ENCODE measurements around the gene NELFE.
"Not testable (repeated sequence)": the region's sequence is repeated elsewhere in the genome, so short reads cannot be mapped to it uniquely, and the experiment has no call there.

Gene NELFE

DNA sequence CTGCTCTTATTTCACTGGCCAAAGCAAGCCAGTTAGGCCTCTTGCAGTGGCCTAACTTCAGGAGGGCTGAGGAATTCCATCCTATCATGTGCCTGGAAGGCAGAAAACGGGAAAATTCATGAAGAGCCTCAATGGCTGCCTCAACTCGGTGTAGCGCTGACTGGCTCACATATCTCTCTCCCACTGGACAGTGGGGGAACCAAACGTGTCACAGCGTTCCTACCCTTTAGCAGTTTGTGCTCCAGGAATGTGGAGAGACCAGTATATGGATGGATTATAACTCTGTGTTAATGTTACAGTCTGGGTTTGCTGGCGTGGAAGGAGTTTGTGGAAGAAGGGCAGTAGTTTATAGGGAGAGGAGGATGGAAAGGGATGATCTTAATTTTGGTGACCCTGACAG, 43.0 kb downstream of the NELFE start:
- H3K4me3 ChIP-seq (replicated peaks; ENCODE audit: low read depth, low read length), result no peak overlapping the region
- TF ChIP-seq, protein P1, sequence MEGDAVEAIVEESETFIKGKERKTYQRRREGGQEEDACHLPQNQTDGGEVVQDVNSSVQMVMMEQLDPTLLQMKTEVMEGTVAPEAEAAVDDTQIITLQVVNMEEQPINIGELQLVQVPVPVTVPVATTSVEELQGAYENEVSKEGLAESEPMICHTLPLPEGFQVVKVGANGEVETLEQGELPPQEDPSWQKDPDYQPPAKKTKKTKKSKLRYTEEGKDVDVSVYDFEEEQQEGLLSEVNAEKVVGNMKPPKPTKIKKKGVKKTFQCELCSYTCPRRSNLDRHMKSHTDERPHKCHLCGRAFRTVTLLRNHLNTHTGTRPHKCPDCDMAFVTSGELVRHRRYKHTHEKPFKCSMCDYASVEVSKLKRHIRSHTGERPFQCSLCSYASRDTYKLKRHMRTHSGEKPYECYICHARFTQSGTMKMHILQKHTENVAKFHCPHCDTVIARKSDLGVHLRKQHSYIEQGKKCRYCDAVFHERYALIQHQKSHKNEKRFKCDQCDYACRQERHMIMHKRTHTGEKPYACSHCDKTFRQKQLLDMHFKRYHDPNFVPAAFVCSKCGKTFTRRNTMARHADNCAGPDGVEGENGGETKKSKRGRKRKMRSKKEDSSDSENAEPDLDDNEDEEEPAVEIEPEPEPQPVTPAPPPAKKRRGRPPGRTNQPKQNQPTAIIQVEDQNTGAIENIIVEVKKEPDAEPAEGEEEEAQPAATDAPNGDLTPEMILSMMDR (IDR thresholded peaks at IDR 0.05; ENCODE audit: low read length, missing control alignments), result no peak
- DNase-seq (ENCODE audit: low read depth), result no peak

DNA sequence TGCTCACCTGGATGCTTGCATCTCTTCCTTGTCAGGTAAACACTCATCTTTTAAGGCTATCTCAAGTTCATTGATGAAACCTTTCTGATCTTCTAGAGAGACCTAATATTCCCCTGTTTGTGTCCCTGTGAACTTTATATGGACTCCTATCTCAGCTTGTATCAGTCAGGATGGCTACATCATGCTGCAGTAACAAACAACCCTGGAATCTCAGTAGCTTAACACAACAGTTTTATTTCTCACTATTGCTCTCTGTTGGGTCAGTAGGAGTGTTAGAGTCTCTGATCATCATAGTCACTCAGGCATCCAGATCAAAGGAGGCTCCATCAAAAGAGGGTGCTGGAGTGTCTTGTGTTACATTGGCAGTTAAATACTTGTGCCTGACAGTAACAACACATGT, 43.4 kb downstream of the NELFE start:
- DNase-seq (ENCODE audit: low read depth), result no peak
- no peak overlapping the region for H3K4me3 ChIP-seq (replicated peaks; ENCODE audit: low read depth, low read length)
- TF ChIP-seq, protein P1 (IDR thresholded peaks at IDR 0.05; ENCODE audit: low read length, missing control alignments), result no peak

DNA sequence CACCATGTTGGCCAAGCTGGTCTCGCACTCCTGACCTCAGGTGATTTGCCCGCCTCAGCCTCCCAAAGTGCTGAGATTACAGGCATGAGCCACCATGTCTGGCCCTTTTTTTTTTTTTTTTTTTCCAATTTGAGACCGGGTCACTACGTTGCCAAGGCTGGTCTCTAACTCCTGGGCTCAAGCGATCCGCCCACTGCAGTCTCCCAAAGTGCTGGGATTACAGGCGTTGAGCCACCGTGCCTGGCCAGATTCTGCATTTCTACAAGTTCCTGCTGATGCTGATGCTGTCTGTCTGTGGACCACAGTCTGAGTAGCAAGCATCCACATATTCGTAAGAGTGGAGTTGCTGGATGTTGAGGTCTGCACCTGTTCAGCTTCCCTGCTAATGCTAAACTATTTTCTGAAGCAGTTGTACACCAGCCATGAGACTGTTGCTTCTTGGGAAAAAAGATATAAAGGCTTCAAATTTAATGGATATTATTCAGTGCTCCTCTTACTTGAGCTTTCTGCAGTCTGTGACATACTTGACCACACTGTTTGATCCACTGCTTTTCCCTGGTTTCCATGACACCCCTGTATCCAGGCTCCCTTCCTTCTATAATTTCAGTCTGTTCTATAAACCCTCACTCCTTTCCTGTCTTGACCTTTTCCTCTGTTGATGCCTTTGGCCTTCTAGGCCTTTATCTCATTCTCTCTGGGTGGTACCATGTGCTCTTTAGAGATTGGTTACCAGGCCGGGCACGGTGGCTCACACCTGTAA, 46.8 kb downstream of the NELFE start:
- no peak for DNase-seq (ENCODE audit: low read depth)
- no peak overlapping the region for H3K4me3 ChIP-seq (replicated peaks; ENCODE audit: low read depth, low read length)
- TF ChIP-seq, protein P1 (IDR thresholded peaks at IDR 0.05; ENCODE audit: low read length, missing control alignments), result no peak

DNA sequence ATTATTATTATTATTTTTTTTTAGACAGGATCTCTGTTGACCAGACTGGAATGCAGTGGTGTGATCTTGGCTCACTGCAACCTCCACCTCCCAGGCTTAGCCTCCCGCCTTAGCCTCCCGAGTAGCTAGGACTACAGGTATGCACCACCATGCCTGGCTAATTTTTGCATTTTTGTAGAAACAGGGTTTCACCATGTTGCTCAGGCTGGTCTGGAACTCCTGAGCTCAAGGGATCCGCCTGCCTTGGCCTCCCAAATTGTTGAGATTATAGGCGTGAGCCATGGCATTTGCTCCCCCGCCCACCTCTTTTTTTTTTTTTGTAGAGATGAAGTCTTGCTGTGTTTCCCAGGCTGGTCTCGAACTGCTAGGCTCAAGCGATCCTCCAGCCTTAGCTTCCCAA, 49.5 kb downstream of the NELFE start:
- not testable (repeated sequence) for DNase-seq (ENCODE audit: low read depth); H3K4me3 ChIP-seq (replicated peaks; ENCODE audit: low read depth, low read length)

DNA sequence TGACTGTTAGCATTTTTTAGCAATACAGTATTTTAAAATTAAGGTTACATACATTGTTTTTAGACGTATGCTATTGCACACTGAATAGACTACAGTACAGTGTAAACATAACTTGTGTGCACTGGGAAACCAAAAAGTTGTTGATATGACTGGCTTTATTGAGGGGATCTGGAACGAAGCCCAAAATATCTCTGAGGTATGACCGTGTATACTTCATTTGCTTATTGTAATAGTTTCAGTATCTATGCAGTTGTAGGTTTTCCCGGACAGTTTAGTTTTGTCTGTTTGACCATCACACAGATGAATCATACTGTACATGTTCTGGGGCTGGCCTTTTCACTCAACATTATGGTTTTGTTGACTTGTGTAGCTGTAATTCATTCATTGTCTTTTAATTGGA, 50.0 kb downstream of the NELFE start:
- TF ChIP-seq, protein P1 (IDR thresholded peaks at IDR 0.05; ENCODE audit: low read length, missing control alignments), result no peak
- DNase-seq (ENCODE audit: low read depth), result peak; percentile 50
- no peak overlapping the region for H3K4me3 ChIP-seq (replicated peaks; ENCODE audit: low read depth, low read length)

DNA sequence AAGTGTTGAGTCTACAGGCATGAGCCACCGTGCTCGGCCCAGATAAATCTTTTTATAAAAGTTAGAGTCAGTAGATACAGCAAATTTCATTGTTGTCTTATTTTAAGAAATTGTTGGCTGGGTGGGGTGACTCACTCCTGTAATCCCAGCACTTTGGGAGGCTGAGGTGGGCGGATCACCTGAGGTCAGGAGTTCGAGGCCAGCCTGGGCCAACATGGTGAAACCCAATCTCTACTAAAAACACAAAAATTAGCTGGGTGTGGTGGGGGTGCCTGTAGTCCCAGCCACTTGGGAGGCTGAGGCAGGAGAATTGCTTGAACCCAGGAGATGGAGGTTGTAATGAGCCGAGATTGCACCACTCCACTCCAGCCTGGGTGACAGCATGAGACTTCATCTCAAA, 50.5 kb downstream of the NELFE start:
- not testable (repeated sequence) for H3K4me3 ChIP-seq (replicated peaks; ENCODE audit: low read depth, low read length); DNase-seq (ENCODE audit: low read depth)

DNA sequence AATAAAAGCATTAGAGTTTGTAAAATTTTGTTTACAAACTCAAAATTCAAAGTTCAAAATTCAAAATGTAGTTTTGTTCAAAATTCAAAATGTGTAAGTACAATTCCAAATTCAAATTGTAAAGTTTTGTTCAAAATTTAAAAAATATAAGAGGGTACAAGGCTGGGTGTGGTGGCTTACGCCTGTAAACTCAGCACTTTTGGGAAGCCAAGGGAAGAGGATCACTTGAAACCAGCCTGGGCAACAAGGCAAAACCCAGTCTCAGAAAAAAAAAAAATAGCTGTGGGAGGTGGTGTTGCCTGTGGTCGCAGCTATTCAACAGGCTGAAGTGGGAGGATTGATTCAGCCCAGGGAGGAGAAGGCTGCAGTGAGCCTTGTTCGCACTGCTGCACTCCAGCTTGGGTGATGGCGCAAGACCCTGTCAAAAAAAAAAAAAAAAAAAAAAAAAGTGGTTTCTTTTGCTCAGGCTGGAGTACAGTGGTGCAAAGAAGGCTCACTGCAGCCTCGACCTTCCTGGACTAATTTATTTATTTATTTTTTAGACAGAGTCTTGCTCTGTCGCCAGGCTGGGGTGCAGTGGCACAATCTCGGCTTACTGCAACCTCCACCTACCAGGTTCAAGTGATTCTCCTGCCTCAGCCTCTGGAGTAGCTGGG, 51.5 kb downstream of the NELFE start:
- H3K4me3 ChIP-seq (replicated peaks; ENCODE audit: low read depth, low read length), result no peak overlapping the region
- peak; percentile 96 for DNase-seq (ENCODE audit: low read depth)
- TF ChIP-seq, protein P1 (IDR thresholded peaks at IDR 0.05; ENCODE audit: low read length, missing control alignments), result no peak

DNA sequence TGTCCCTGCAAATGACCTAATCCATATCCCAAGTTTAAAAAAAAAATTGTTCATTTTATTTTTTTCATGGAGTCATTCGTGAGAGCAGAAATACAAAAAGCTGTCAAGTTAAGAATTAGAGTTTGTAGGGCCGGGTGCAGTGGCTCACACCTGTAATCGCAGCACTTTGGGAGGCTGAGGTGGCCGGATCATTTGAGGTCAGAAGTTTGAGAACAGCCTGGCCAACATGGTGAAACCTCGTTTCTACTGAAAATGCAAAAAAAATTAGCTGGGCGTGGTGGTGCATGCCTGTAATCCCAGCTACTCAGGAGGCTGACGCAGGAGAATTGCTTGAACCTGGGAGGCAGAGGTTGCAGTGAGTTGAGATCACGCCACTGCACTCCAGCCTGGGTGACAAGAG, 52.0 kb downstream of the NELFE start:
- not testable (repeated sequence) for DNase-seq (ENCODE audit: low read depth); H3K4me3 ChIP-seq (replicated peaks; ENCODE audit: low read depth, low read length)

All from fibroblast of pulmonary artery (primary cell).